ENCODE measurements around the gene CCDC91.

CCDC91 gene

GRCh38 chr12:28175098-28175589 lies 15.1 kb upstream of the CCDC91 start:
- no peak overlapping the region for H3K4me3 ChIP-seq (replicated peaks; ENCODE audit: low read depth, low read length)
- H3K36me3 ChIP-seq (ENCODE audit: control insufficient read depth, insufficient read depth, low read length), result no peaks in the 10 kb centered on the region
- no peaks in the 10 kb centered on the region for H3K27me3 ChIP-seq (replicated peaks; ENCODE audit: control insufficient read depth, insufficient read depth, low read length)
- no peak for DNase-seq (ENCODE audit: extremely low read depth, insufficient read length)
- no peak for TF ChIP-seq CTCF (IDR thresholded peaks at IDR 0.05; ENCODE audit: insufficient read depth, low read length, poor library complexity, severe bottlenecking)

GRCh38 chr12:28176295-28176694 lies 14.0 kb upstream of the CCDC91 start:
- H3K36me3 ChIP-seq (ENCODE audit: control insufficient read depth, insufficient read depth, low read length), result no peaks in the 10 kb centered on the region
- no peak for DNase-seq (ENCODE audit: extremely low read depth, insufficient read length)
- no peak overlapping the region for H3K4me3 ChIP-seq (replicated peaks; ENCODE audit: low read depth, low read length)
- no peak for TF ChIP-seq CTCF (IDR thresholded peaks at IDR 0.05; ENCODE audit: insufficient read depth, low read length, poor library complexity, severe bottlenecking)
- H3K27me3 ChIP-seq (replicated peaks; ENCODE audit: control insufficient read depth, insufficient read depth, low read length), result no peaks in the 10 kb centered on the region

- Histone ChIP-seq H3K27me3 (replicated peaks; ENCODE audit: control insufficient read depth, insufficient read depth, low read length) (no peaks in the 10 kb centered on the region), H3K36me3 (ENCODE audit: control insufficient read depth, insufficient read depth, low read length) (no peaks in the 10 kb centered on the region), H3K4me3 (replicated peaks; ENCODE audit: low read depth, low read length) (no peak overlapping the region)
- TF ChIP-seq CTCF (IDR thresholded peaks at IDR 0.05; ENCODE audit: insufficient read depth, low read length, poor library complexity, severe bottlenecking), result no peak
- no peak for DNase-seq (ENCODE audit: extremely low read depth, insufficient read length)
These were observed 12.8 kb upstream of the CCDC91 start for GRCh38 chr12:28177461-28177860.

- H3K4me3 ChIP-seq (replicated peaks; ENCODE audit: low read depth, low read length), result no peak overlapping the region
- H3K27me3 ChIP-seq (replicated peaks; ENCODE audit: control insufficient read depth, insufficient read depth, low read length), result no peaks in the 10 kb centered on the region
- no peak for DNase-seq (ENCODE audit: extremely low read depth, insufficient read length)
- TF ChIP-seq CTCF (IDR thresholded peaks at IDR 0.05; ENCODE audit: insufficient read depth, low read length, poor library complexity, severe bottlenecking), result no peak
- no peaks in the 10 kb centered on the region for H3K36me3 ChIP-seq (ENCODE audit: control insufficient read depth, insufficient read depth, low read length)
These were observed 12.4 kb upstream of the CCDC91 start for GRCh38 chr12:28177905-28178304.

GRCh38 chr12:28178775-28179174 lies 11.5 kb upstream of the CCDC91 start:
- Histone ChIP-seq H3K36me3 (ENCODE audit: control insufficient read depth, insufficient read depth, low read length) (no peaks in the 10 kb centered on the region), H3K4me3 (replicated peaks; ENCODE audit: low read depth, low read length) (no peak overlapping the region), H3K27me3 (replicated peaks; ENCODE audit: control insufficient read depth, insufficient read depth, low read length) (no peaks in the 10 kb centered on the region)
- DNase-seq (ENCODE audit: extremely low read depth, insufficient read length), result no peak
- no peak for TF ChIP-seq CTCF (IDR thresholded peaks at IDR 0.05; ENCODE audit: insufficient read depth, low read length, poor library complexity, severe bottlenecking)

GRCh38 chr12:28180786-28181185 lies 9.5 kb upstream of the CCDC91 start:
- no peak for TF ChIP-seq CTCF (IDR thresholded peaks at IDR 0.05; ENCODE audit: insufficient read depth, low read length, poor library complexity, severe bottlenecking)
- Histone ChIP-seq H3K4me3 (replicated peaks; ENCODE audit: low read depth, low read length) (no peak overlapping the region), H3K36me3 (ENCODE audit: control insufficient read depth, insufficient read depth, low read length) (no peaks in the 10 kb centered on the region), H3K27me3 (replicated peaks; ENCODE audit: control insufficient read depth, insufficient read depth, low read length) (no peaks in the 10 kb centered on the region)
- no peak for DNase-seq (ENCODE audit: extremely low read depth, insufficient read length)

All from GM06990 (cell line).